Activated T-helper 1 cell treated with anti-CD3 and anti-CD28 coated beads, Interleukin-12 subunit alpha, Interleukin-12 subunit beta, Interleukin-2, Interleukin-4 antibody, amounts not matched to agents 30 ng/mL and 10 ng/mL and 1 ng/mL, durations not matched to agents 14 hours and 24 hours and 36 hours (primary cell): Measurements from ENCODE around the gene PRRX2. TPM values are rescaled to one million over a fixed set of nuclear protein-coding genes. Genes with fewer than 3 reads are reported as not detected.
"Not testable (repeated sequence)": the region's sequence is repeated elsewhere in the genome, so short reads cannot be mapped to it uniquely, and the experiment has no call there.

Source experiments
- DNase-seq: peaks from one replicate; pipeline ENCODE4 v3.0.0; 2021; ENCODE audit warnings: low spot score
- H3K27ac Mint-ChIP-seq: one replicate; pipeline ENCODE4 v1.8.0; 2021; ENCODE audit warnings: mild to moderate bottlenecking, mixed read lengths
- H3K27me3 Mint-ChIP-seq: one replicate; pipeline ENCODE4 v1.8.0; 2022; ENCODE audit warnings: mild to moderate bottlenecking, moderate library complexity, mixed read lengths; ENCODE audit not compliant: insufficient read depth
- H3K36me3 Mint-ChIP-seq: one replicate; pipeline ENCODE4 v1.8.0; 2021; ENCODE audit warnings: low read depth, mixed read lengths
- H3K4me1 Mint-ChIP-seq: one replicate; pipeline ENCODE4 v1.8.0; 2021; ENCODE audit warnings: low read depth, mixed read lengths
- H3K4me3 Mint-ChIP-seq: one replicate; pipeline ENCODE4 v1.8.0; 2021; ENCODE audit warnings: mild to moderate bottlenecking, moderate library complexity, mixed read lengths
- H3K9me3 Mint-ChIP-seq: one replicate; pipeline ENCODE4 v1.8.0; 2021; ENCODE audit warnings: mixed read lengths
- intact Hi-C: fragments of 100-400 bp; cut with micrococcal nuclease; formaldehyde crosslinking; loops from one replicate; pipeline ENCODE4 v1.15.1; 2024
- total RNA-seq: library from RNA; stranded (reverse); gene quantifications from 2 replicates; pipeline ENCODE4 v1.2.3, GENCODE V29; 2022

Gene PRRX2
- total RNA-seq, 1 donor from 2014 or later, result 7.8 TPM

DNA sequence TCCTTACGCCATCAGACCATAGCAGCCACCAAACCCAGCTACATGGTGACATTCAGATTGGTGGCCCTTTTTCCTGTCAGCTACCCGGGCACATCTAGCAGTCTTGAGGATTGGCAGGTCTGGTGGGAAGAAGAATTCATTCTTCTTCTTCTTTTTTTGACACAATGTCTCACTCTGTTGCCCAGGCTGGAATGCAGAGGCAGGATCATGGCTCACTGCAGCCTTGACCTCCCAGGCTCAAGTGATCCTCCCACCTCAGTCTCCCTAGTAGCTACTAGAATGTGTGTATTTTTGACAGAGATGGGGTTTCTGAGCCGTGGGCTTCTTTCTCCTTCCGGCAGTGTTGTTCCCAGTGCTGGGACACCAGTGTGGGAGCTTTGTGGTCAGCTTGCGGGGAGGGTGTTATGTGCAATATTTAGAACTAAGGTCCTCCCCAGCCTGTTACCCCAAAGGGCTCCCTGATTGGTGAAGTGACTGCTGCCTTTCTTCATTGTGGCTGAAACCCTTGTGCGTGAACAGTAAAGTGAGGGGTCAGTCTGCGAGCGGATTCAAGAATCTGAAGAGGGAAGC is 36.1 kb upstream of the PRRX2 start:
- Mint-ChIP-seq H3K9me3 (no peaks in the 10 kb centered on the region), H3K36me3 (peaks cover 16% of the 10 kb centered on the region), H3K27ac (no peak overlapping the region), H3K4me3 (peak overlapping the region; percentile 26), H3K4me1 (peaks cover 36% of the 10 kb centered on the region), H3K27me3 (no peaks in the 10 kb centered on the region)
- intact Hi-C loops, result loop anchor here (5.0 kb wide), 1 partner anchor 153 kb away; no protein-coding TSS in a partner anchor
- DNase-seq, result no peak

DNA sequence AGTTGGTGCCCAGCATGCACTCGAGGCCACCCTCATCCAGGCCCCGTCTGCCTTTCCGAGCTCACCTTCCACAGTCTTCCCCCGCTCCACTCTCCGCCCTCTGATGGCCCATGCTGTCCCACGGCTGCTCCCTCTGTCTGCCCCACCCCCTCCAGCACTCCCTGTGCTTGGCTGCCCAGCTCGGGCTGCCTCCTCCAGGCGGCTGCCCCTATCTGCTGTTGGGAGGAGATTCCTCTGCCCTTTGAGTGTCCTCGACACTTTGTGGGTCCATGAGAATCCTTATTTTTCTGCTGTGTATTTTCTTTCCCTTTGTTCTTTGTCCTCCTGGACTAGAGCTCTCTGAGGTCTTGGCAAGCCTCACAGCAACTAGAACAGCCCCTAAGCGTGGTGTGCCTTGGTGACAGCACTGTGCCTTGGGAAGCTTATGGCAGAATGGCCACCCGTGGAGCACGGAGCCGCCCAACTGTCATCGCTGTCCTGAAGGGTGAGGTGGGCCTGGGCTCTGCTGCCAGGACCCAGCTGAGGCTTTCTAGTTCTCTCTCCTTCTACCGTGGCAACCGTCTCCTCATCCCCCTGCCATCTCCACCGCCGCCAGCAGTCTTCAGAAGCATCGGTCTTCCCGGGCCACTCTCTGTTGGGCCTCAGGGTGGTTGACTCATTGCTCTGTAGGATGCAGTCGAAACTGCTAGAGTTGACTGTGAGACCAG is 34.3 kb upstream of the PRRX2 start:
- Mint-ChIP-seq H3K27me3 (no peaks in the 10 kb centered on the region), H3K4me1 (peaks cover 25% of the 10 kb centered on the region)

DNA sequence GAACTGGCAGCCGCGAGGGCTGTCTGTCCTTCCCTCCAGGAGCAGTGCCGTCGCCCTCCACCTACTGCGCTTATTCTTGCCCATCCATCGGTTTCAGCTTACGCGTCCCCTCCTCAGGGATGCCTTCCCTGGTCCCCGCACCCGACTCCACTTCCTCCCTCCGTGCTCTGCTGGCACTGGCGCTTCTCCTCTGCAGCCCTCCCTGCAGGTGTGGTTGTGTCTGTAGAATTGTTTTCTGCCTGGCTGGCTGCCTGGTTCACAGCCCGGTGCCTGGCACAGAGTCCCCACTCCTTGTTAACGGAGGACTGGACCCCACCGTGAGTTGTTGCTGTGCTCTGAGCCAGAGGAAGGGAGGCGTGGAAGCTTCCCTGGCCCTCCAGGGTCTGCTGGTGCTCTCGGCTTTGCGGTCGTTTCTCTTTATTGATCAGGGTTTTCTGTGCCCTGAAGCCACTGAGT is 33.7 kb upstream of the PRRX2 start:
- Mint-ChIP-seq H3K36me3 (peaks cover 24% of the 10 kb centered on the region), H3K27me3 (no peaks in the 10 kb centered on the region), H3K27ac (no peak overlapping the region), H3K9me3 (no peaks in the 10 kb centered on the region), H3K4me3 (no peak overlapping the region), H3K4me1 (peaks cover 23% of the 10 kb centered on the region)
- no peak for DNase-seq
- intact Hi-C loops, result no loop called here

More for the DNA sequence above, 34.3 kb upstream of the PRRX2 start:
- no peak overlapping the region for H3K27ac Mint-ChIP-seq
- peaks cover 24% of the 10 kb centered on the region for H3K36me3 Mint-ChIP-seq
- no peaks in the 10 kb centered on the region for H3K9me3 Mint-ChIP-seq
- no peak overlapping the region for H3K4me3 Mint-ChIP-seq
- intact Hi-C loops, result no loop called here
- DNase-seq, result no peak

DNA sequence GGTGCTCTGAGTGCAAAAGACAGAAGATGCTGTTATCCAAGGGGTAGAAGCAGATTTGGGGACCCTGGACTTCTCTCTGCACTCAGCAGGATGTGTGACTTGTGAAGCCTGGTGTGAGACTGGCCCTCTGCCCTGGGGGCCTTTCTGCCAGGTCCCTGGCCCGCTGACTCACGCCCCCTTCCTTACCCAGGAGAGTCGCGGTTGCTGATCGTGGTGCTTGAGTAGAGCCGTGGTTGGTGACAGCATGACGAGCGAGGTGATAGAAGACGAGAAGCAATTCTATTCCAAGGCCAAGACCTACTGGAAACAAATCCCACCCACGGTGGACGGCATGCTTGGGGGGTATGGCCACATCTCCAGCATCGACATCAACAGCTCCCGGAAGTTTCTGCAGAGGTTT is 33.0 kb upstream of the PRRX2 start:
- Mint-ChIP-seq H3K27me3 (no peaks in the 10 kb centered on the region), H3K4me1 (peaks cover 16% of the 10 kb centered on the region), H3K9me3 (no peaks in the 10 kb centered on the region), H3K4me3 (no peak overlapping the region), H3K27ac (no peak overlapping the region), H3K36me3 (peaks cover 21% of the 10 kb centered on the region)
- DNase-seq, result no peak
- intact Hi-C loops, result no loop called here

DNA sequence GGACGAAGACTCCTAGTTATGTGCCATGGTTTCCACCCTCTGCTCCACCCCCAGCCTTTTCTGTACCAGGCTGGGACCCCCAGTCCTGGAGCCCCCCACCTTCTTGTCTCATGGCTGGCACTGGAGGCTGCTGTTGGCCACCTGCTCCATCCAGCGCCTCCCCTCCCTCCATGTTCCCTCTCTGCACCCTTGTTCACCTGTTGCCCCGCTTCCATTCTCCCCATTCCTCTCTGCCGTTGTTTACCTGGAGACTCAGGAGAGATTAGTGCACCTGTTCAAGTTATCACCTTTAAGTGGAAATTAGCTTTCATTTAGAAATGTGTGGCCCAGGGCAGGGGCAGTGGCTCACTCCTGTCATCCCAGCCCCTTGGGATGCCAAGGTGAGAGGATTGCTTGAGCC is 32.2 kb upstream of the PRRX2 start:
- Mint-ChIP-seq H3K36me3 (peaks cover 19% of the 10 kb centered on the region), H3K27ac (no peak overlapping the region), H3K4me3 (no peak overlapping the region), H3K27me3 (no peaks in the 10 kb centered on the region), H3K9me3 (no peaks in the 10 kb centered on the region), H3K4me1 (peaks cover 10% of the 10 kb centered on the region)
- intact Hi-C loops, result no loop called here
- no peak for DNase-seq

DNA sequence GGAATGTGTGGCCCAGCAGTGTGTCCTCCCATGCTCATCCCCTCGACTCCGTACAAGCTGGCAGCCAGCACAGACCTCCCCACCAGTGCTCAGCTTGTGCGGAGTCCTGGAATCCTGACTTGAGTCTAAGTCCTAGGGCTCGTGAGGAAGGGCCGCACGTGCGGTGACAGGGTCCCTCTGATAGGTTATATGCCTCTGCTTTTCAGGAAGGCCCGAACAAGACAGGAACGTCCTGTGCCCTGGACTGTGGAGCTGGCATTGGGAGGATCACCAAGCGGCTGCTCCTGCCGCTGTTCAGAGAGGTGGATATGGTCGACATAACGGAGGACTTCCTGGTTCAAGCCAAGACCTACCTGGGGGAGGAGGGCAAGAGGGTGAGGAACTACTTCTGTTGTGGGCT is 31.6 kb upstream of the PRRX2 start:
- Mint-ChIP-seq H3K4me3 (no peak overlapping the region), H3K4me1 (peaks cover 4% of the 10 kb centered on the region), H3K9me3 (no peaks in the 10 kb centered on the region), H3K36me3 (peaks cover 21% of the 10 kb centered on the region), H3K27me3 (no peaks in the 10 kb centered on the region), H3K27ac (no peak overlapping the region)
- no peak for DNase-seq
- intact Hi-C loops, result no loop called here

DNA sequence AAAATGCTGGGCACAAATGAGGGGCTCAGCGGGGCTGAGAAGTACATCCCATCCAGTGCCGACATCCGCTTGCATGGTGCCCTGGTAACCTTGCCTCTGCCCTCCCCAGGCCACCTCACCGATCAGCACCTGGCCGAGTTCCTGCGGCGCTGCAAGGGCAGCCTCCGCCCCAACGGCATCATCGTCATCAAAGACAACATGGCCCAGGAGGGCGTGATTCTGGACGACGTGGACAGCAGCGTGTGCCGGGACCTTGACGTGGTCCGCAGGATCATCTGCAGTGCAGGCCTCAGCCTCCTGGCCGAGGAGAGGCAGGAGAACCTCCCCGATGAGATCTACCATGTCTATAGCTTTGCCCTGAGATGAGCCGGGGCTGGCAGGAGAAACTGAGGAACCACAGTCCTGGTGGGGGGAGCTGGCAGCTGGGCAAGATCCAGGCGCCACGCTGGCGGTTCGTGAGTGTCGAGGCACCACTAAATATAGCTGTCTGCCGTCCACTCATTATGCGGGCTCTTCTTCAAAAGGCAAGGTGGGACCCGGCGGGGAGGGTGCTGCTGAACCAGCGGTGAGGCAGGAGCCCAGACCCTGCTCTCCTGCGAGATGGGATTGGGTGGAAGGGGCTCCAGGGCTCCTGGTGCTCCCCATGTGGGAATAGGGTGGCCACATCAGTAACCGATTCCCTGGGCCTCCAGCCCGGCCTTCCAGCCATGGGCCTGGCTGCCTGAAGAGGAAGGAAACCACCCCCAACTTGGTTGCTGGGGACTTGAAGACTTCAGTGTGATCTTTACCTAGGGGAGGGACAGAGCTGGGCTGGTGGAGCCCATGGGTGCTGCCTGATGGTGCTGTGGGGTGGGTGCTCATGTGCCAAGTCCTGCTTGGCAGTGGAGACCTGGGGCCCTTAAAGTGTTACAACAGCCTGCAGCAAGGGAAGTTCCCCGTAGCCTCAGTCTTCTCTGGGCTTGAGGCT is 30.1 kb upstream of the PRRX2 start:
- H3K36me3 Mint-ChIP-seq, result peaks cover 18% of the 10 kb centered on the region
- intact Hi-C loops, result no loop called here
- DNase-seq, result no peak
- no peak overlapping the region for H3K27ac Mint-ChIP-seq
- no peak overlapping the region for H3K4me3 Mint-ChIP-seq
- no peaks in the 10 kb centered on the region for H3K4me1 Mint-ChIP-seq
- no peaks in the 10 kb centered on the region for H3K9me3 Mint-ChIP-seq
- no peaks in the 10 kb centered on the region for H3K27me3 Mint-ChIP-seq

DNA sequence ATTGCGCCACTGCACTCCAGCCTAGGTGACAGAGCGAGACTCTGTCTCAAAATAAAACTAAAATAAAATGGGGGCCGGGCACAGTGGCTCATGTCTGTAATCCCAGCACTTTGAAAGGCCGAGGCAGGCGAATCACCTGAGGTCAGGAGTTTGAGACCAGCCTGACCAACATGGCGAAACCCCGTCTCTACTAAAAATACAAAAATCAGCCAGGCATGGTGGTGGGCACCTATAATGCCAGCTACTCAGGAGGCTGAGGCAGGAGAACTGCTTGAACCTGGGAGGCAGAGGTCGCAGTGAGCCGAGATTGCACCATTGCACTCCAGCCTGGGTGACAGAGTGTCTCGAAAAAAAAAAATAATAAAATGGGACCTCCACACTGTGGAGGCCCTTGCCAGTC is 29.1 kb upstream of the PRRX2 start:
- H3K27me3 Mint-ChIP-seq, H3K4me3 Mint-ChIP-seq, intact Hi-C loops, H3K9me3 Mint-ChIP-seq, H3K27ac Mint-ChIP-seq, H3K4me1 Mint-ChIP-seq, DNase-seq: not testable (repeated sequence)
- H3K36me3 Mint-ChIP-seq, result peaks cover 17% of the 10 kb centered on the region

DNA sequence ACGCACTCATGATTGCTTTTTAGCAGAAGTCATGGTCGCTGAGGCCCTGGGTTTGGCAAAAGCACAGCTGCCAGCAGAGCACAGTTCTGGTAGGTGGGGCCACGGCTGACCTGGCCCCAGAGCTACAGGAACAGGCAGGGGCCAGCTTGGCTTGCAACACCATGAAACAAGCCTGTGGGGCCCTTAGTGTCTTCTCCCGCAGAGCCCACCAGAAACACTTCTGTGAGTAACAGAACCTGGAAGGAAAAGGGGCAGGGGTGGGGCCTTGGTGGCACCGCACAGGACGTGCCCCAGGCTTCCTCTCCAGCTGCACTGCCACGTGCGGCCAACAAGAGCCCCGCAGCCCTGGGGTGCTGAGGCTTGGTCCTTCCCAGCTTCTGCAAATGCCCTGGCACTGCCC is 28.3 kb upstream of the PRRX2 start:
- Mint-ChIP-seq H3K27ac (no peak overlapping the region), H3K9me3 (no peaks in the 10 kb centered on the region), H3K36me3 (peaks cover 17% of the 10 kb centered on the region), H3K4me3 (no peak overlapping the region), H3K4me1 (peaks cover 10% of the 10 kb centered on the region), H3K27me3 (no peaks in the 10 kb centered on the region)
- intact Hi-C loops, result no loop called here
- no peak for DNase-seq

DNA sequence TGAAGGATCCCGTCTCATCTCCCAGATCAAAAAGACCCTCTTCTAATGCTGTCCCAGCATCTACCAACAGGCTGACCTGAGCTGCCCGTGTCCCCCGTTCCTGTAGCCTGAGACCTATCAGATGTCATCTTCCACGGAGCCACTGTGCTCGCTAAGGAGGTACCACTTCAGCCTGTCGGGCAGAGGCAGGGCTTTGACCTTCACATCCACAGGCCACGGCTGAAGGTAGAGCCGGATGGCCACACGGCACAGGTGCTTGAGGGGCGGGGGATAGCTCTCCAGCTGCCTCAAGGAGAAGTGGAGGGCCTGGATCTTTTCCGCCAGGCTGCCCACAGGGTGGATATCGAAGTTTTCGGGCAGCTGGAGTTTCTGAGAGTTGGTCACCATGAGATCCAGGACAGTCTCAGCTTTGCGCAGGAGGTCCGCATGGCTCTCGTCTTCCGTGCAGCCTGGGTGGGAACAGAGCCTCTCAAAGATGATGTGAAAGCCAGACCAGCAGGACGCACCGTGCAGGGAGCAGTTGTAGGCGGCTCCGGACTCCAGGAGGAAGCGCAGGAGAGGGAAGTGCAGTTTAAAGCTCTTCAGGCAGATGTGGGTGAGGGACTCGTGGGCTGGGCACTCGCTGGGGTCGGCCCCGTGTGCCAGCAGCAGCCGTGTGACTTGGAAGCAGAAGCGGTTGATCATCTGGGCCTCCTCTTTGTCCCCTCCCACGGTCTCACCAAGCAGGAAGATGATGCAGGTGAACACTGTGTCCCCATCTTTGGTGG is 27.6 kb upstream of the PRRX2 start:
- H3K27me3 Mint-ChIP-seq, result no peaks in the 10 kb centered on the region
- H3K4me3 Mint-ChIP-seq, result peak overlapping the region; percentile 53
- peaks cover 10% of the 10 kb centered on the region for H3K4me1 Mint-ChIP-seq
- peak overlapping the region; percentile 51 for H3K27ac Mint-ChIP-seq
- DNase-seq, result no peak
- H3K36me3 Mint-ChIP-seq, result peaks cover 13% of the 10 kb centered on the region
- intact Hi-C loops, result no loop called here
- no peaks in the 10 kb centered on the region for H3K9me3 Mint-ChIP-seq

DNA sequence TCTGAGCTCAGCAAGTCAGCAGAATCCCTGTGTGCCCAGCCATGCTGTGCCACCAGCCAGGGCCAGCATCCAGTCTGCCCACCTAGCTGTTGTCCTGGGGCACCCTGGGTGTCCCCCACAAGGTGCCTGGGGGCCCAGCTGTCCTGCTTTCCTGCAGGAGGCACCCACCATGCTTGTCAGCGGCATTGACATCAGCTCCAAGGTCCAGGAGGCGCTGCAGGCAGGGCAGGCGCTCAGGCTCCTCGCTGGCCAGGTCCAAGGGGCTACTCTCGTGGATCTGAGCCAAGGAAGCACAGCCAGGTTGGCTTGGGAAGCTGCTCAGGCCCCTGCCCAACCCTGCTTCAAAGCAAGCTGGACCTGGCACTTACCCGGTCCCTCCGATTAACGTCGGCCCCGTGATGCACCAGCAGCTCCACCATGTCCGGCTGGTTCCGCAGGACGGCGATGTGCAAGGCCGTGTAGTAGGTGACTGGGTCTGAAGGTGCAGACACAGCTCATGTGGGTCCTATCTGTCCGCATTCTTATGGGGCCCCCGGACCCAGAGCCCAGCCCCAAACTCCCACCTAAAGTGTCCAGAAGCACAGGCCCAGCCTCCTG is 26.3 kb upstream of the PRRX2 start:
- H3K4me1 Mint-ChIP-seq, result peaks cover 10% of the 10 kb centered on the region
- H3K9me3 Mint-ChIP-seq, result no peaks in the 10 kb centered on the region
- peaks cover 12% of the 10 kb centered on the region for H3K36me3 Mint-ChIP-seq
- DNase-seq, result no peak
- intact Hi-C loops, result no loop called here
- H3K27ac Mint-ChIP-seq, result no peak overlapping the region
- H3K27me3 Mint-ChIP-seq, result no peaks in the 10 kb centered on the region
- no peak overlapping the region for H3K4me3 Mint-ChIP-seq

DNA sequence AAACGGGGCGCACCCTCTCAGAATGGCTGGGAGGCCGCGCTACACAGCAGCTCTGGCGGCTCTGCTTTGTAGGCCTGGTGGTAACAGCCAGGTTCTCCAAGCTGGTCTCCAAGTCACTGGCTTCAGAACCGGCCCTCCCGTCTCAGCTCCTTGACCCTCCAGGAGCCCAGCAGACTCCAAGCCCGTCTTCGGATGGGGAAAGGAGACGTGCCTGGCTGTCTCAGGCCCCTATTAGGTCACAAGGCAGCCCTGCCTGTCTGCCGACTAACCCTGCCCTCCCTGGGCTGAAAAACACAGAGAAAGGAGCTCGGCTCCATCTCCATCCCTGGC is 25.7 kb upstream of the PRRX2 start:
- DNase-seq, result no peak
- Mint-ChIP-seq H3K9me3 (no peaks in the 10 kb centered on the region), H3K4me1 (peaks cover 10% of the 10 kb centered on the region), H3K36me3 (peaks cover 12% of the 10 kb centered on the region), H3K27me3 (no peaks in the 10 kb centered on the region), H3K4me3 (peak overlapping the region; percentile 87), H3K27ac (no peak overlapping the region)
- intact Hi-C loops, result loop anchor here (5.0 kb wide), 1 partner anchor 58 kb away; no protein-coding TSS in a partner anchor
